T-cell (primary cell): Measurements from ENCODE around the gene RMDN3. TPM values are rescaled to one million over a fixed set of nuclear protein-coding genes. Genes with fewer than 3 reads are reported as not detected.

ENCODE experiments used
- ATAC-seq, 4 experiments: fragments of 200-7000 bp in 3 of 4; fragments of 150-1000 bp in 1 of 4; cut with Tn5 transposase; replicated peaks in 1 of 4; 1 replicate in 3 of 4; 2 replicates in 1 of 4; pipeline ENCODE4 v1.10.0; 2021; ENCODE audit warnings: moderate library complexity in 3 of 4, mild to moderate bottlenecking in 2 of 4, moderate number of reproducible peaks in 1 of 4
- CTCF ChIA-PET, 2 donors: fragments of 300-600 bp; sonication (Branson Sonifier 250); formaldehyde crosslinking; loops; one replicate each; lab custom pipeline; 2022; ENCODE audit warnings: antibody characterized with exemption in 2 of 2; lab: Charles Lee
- POLR2A ChIA-PET, 2 donors: fragments of 300-600 bp; sonication (Branson Sonifier 250); formaldehyde crosslinking; loops; one replicate each; lab custom pipeline; 2022; ENCODE audit warnings: antibody characterized with exemption in 2 of 2; lab: Charles Lee
- DNase-seq, 35 experiments: peaks; one replicate each; pipeline versions ENCODE4 v3.0.0 to v3.0.0-alpha.2; 2013 to 2023
- H3K27ac ChIP-seq: one replicate; pipeline ENCODE4 v1.5.1; 2013; ENCODE audit warnings: low read length
- H3K27me3 ChIP-seq, 2 experiments: replicated peaks in 1 of 2; 1 replicate in 1 of 2; 2 replicates in 1 of 2; pipeline versions ENCODE4 v1.6.1 to v1.7.0; 2013; ENCODE audit warnings: low read length in 1 of 2, mixed read lengths in 1 of 2; ENCODE audit not compliant: control insufficient read depth in 2 of 2, insufficient read depth in 2 of 2; ENCODE audit errors: extremely low read depth in 1 of 2
- H3K36me3 ChIP-seq, 2 donors: 1 replicate in 1 of 2; 2 replicates in 1 of 2; pipeline versions ENCODE4 v1.6.1 to v1.7.0; 2013; ENCODE audit warnings: low read length in 1 of 2; ENCODE audit not compliant: control insufficient read depth in 2 of 2, insufficient read depth in 1 of 2; ENCODE audit errors: extremely low read depth in 1 of 2
- H3K4me1 ChIP-seq, 2 experiments: 1 replicate in 1 of 2; 2 replicates in 1 of 2; pipeline versions ENCODE4 v1.6.1 to v1.7.0; 2013; ENCODE audit warnings: low read length in 2 of 2, mixed read lengths in 1 of 2; ENCODE audit not compliant: insufficient read depth in 2 of 2, control insufficient read depth in 1 of 2; ENCODE audit errors: extremely low read depth in 1 of 2
- H3K4me3 ChIP-seq, 2 donors: 1 replicate in 1 of 2; 2 replicates in 1 of 2; pipeline versions ENCODE4 v1.5.1 to v1.7.0; 2013; ENCODE audit warnings: mild to moderate bottlenecking in 2 of 2, low read length in 1 of 2, moderate library complexity in 1 of 2; ENCODE audit not compliant: control insufficient read depth in 1 of 2; ENCODE audit errors: extremely low read depth in 1 of 2
- H3K9me3 ChIP-seq: 2 replicates; pipeline ENCODE4 v1.7.0; 2013
- H3K27ac Mint-ChIP-seq, 2 donors: one replicate each; pipeline ENCODE4 v1.8.0; 2020 to 2021; ENCODE audit warnings: mild to moderate bottlenecking in 2 of 2, mixed read lengths in 2 of 2
- H3K27me3 Mint-ChIP-seq, 2 donors: one replicate each; pipeline ENCODE4 v1.8.0; 2021 to 2022; ENCODE audit warnings: mixed read lengths in 2 of 2
- H3K36me3 Mint-ChIP-seq: one replicate; pipeline ENCODE4 v1.8.0; 2021; ENCODE audit warnings: mixed read lengths
- H3K4me1 Mint-ChIP-seq, 3 donors: one replicate each; pipeline ENCODE4 v1.8.0; 2020 to 2022; ENCODE audit warnings: mixed read lengths in 3 of 3, mild to moderate bottlenecking in 1 of 3
- H3K4me3 Mint-ChIP-seq, 3 donors: one replicate each; pipeline ENCODE4 v1.8.0; 2020 to 2022; ENCODE audit warnings: mild to moderate bottlenecking in 3 of 3, mixed read lengths in 3 of 3, moderate library complexity in 3 of 3
- H3K9me3 Mint-ChIP-seq, 3 donors: one replicate each; pipeline ENCODE4 v1.8.0; 2020 to 2022; ENCODE audit warnings: mixed read lengths in 3 of 3
- WGBS: methylation state at CpG from one replicate; pipeline ENCODE4 v1.1.5; 2013; ENCODE audit warnings: missing lambda C conversion rate; ENCODE audit not compliant: insufficient coverage; 5-methylcytosine and 5-hydroxymethylcytosine counted together
- total RNA-seq, 35 experiments: library from RNA in 6 of 35; stranded (reverse) in 6 of 35; fragments of 120-200 nt in 1 of 35; gene quantifications; one replicate each; pipeline versions ENCODE4 v1.2.1 to v1.2.4 and lab custom pipeline; 2013 to 2026

The RMDN3 gene
- 10 to 100 TPM; 23.9 to 32.3 (median 26.9) TPM for total RNA-seq
- total RNA-seq (2013), result 20.1 TPM
- 20.9 to 80.4 (median 32.7) reads per million in 29 experiments for total RNA-seq (lab: John Stamatoyannopoulos, UW)

- Mint-ChIP-seq H3K36me3 (peaks cover 14% of the 10 kb centered on the region), H3K4me3 (peak within 1 kb of the TSS; percentile 89 to 95 (median 90)), H3K9me3 (no peaks in the 10 kb centered on the region), H3K27ac (peak within 1 kb of the TSS; percentile 91 to 97), H3K4me1 (peaks cover 26 to 35% (median 34%) of the 10 kb centered on the region in 3 donors), H3K27me3 (no peaks in the 10 kb centered on the region)
- ATAC-seq (peak; percentile 96 to 98 (median 97)), DNase-seq (peak; percentile 83 to 97 (median 91))
- H3K4me3 ChIP-seq, result peak within 1 kb of the TSS; percentile 83 to 94
- H3K27ac ChIP-seq, result peak within 1 kb of the TSS; percentile 72
- CTCF ChIA-PET, result interaction anchor here in 1 of 2 donors (0.6 kb wide), 1 partner anchor 103 kb away, joined by 3 read pairs; no protein-coding TSS in a partner anchor
- no peaks in the 10 kb centered on the region for H3K27me3 ChIP-seq
- peaks cover 0 to 32% of the 10 kb centered on the region in 2 donors for H3K36me3 ChIP-seq
- POLR2A ChIA-PET, result no interaction called here
- under 1% methylated on average over 52 of the region's 66 CpGs for WGBS
- peaks cover 4 to 30% of the 10 kb centered on the region in 2 experiments for H3K4me1 ChIP-seq
- no peaks in the 10 kb centered on the region for H3K9me3 ChIP-seq
Observed at GRCh38 chr15:40754883-40755811, at the start of gene RMDN3. TSS of gene RMDN3 (minus strand) at chr15:40755254. CDS start at chr15:40754783, 471 bp downstream.

- Mint-ChIP-seq H3K9me3 (no peaks in the 10 kb centered on the region), H3K4me1 (peaks cover 41 to 49% (median 44%) of the 10 kb centered on the region in 3 donors), H3K36me3 (peaks cover 20% of the 10 kb centered on the region), H3K27me3 (no peaks in the 10 kb centered on the region), H3K4me3 (no peak overlapping the region), H3K27ac (no peak overlapping the region)
- no peak for ATAC-seq
- Histone ChIP-seq H3K27me3 (no peaks in the 10 kb centered on the region), H3K36me3 (peaks cover 9 to 10% of the 10 kb centered on the region in 2 donors), H3K9me3 (no peaks in the 10 kb centered on the region), H3K4me3 (no peak overlapping the region), H3K4me1 (peaks cover 14 to 22% of the 10 kb centered on the region in 2 experiments), H3K27ac (no peak overlapping the region)
- 75% methylated on average over 1 of the region's 1 CpG for WGBS
- POLR2A ChIA-PET, result interaction anchor here (0.6 to 0.7 kb wide), 3 partner anchors 209 to 993 kb away, joined by 3 to 9 read pairs (median 4); no protein-coding TSS in a partner anchor
- CTCF ChIA-PET, result interaction anchor here (0.6 kb wide), 3 partner anchors 17 to 388 kb away, joined by 3 to 6 read pairs (median 3); no protein-coding TSS in a partner anchor
- DNase-seq, result no peak
Observed at GRCh38 chr15:40803688-40804087, 48.6 kb upstream of the RMDN3 start.

- H3K36me3 Mint-ChIP-seq, result peaks cover 26% of the 10 kb centered on the region
- CTCF ChIA-PET, result interaction anchor here in 1 of 2 donors (0.7 kb wide), 1 partner anchor 34 kb away, joined by 8 read pairs; no protein-coding TSS in a partner anchor
- no peak for ATAC-seq
Observed at GRCh38 chr15:40803076-40803475, 48.0 kb upstream of the RMDN3 start.

GRCh38 chr15:40799523-40799922, 44.5 kb upstream of the RMDN3 start:
- H3K4me3 ChIP-seq, result no peak overlapping the region
- H3K4me1 Mint-ChIP-seq, result peaks cover 38 to 49% (median 44%) of the 10 kb centered on the region in 3 donors
- peaks cover 34% of the 10 kb centered on the region for H3K36me3 Mint-ChIP-seq
- no peak overlapping the region for H3K27ac Mint-ChIP-seq
- ATAC-seq (no peak), DNase-seq (no peak)
- 100% methylated on average over 1 of the region's 3 CpGs for WGBS
- CTCF ChIA-PET, result interaction anchor here in 1 of 2 donors (0.7 kb wide), 1 partner anchor 208 kb away, joined by 3 read pairs; no protein-coding TSS in a partner anchor
- H3K4me1 ChIP-seq, result no peaks in the 10 kb centered on the region
- no peak overlapping the region for H3K27ac ChIP-seq
- H3K27me3 ChIP-seq, result no peaks in the 10 kb centered on the region
- no peak overlapping the region for H3K4me3 Mint-ChIP-seq
- H3K9me3 Mint-ChIP-seq, result no peaks in the 10 kb centered on the region
- POLR2A ChIA-PET, result interaction anchor here in 1 of 2 donors (0.7 kb wide), 1 partner anchor 72 kb away, joined by 15 read pairs; no protein-coding TSS in a partner anchor
- peaks cover 10 to 12% of the 10 kb centered on the region in 2 donors for H3K36me3 ChIP-seq
- no peaks in the 10 kb centered on the region for H3K27me3 Mint-ChIP-seq
- no peaks in the 10 kb centered on the region for H3K9me3 ChIP-seq

More at GRCh38 chr15:40803076-40803475, 48.0 kb upstream of the RMDN3 start:
- H3K9me3 Mint-ChIP-seq, result no peaks in the 10 kb centered on the region
- H3K4me1 ChIP-seq, result peaks cover 11 to 16% of the 10 kb centered on the region in 2 experiments
- WGBS, result 100% methylated on average over 1 of the region's 2 CpGs
- H3K27me3 Mint-ChIP-seq, result no peaks in the 10 kb centered on the region
- no peak overlapping the region for H3K27ac Mint-ChIP-seq
- no peak overlapping the region for H3K27ac ChIP-seq
- POLR2A ChIA-PET, result interaction anchor here in 1 of 2 donors (0.7 kb wide), 1 partner anchor 35 kb away, joined by 18 read pairs; no protein-coding TSS in a partner anchor
- no peak for DNase-seq
- no peaks in the 10 kb centered on the region for H3K27me3 ChIP-seq
- H3K4me3 Mint-ChIP-seq, result no peak overlapping the region
- H3K4me3 ChIP-seq, result no peak overlapping the region
- peaks cover 42 to 51% (median 43%) of the 10 kb centered on the region in 3 donors for H3K4me1 Mint-ChIP-seq
- no peaks in the 10 kb centered on the region for H3K9me3 ChIP-seq
- peaks cover 9 to 10% of the 10 kb centered on the region in 2 donors for H3K36me3 ChIP-seq

- Mint-ChIP-seq H3K4me3 (no peak overlapping the region), H3K27ac (no peak overlapping the region), H3K27me3 (no peaks in the 10 kb centered on the region), H3K4me1 (peaks cover 24 to 38% (median 34%) of the 10 kb centered on the region in 3 donors), H3K36me3 (peaks cover 44% of the 10 kb centered on the region), H3K9me3 (no peaks in the 10 kb centered on the region)
- no peaks in the 10 kb centered on the region for H3K27me3 ChIP-seq
- H3K27ac ChIP-seq, result no peak overlapping the region
- ChIA-PET POLR2A (interaction anchor here in 1 of 2 donors (0.7 kb wide), 1 partner anchor 25 kb away, joined by 8 read pairs; no protein-coding TSS in a partner anchor), CTCF (interaction anchor here (0.7 to 0.9 kb wide), 2 partner anchors 44 to 62 kb away, joined by 3 to 15 read pairs; no protein-coding TSS in a partner anchor)
- no peak overlapping the region for H3K4me3 ChIP-seq
- no peaks in the 10 kb centered on the region for H3K4me1 ChIP-seq
- WGBS, result no CpG with 5 or more reads among the region's 5 CpGs
- H3K36me3 ChIP-seq, result peaks cover under 1 to 20% of the 10 kb centered on the region in 2 donors
- ATAC-seq, result no peak
- H3K9me3 ChIP-seq, result no peaks in the 10 kb centered on the region
- no peak for DNase-seq
Observed at GRCh38 chr15:40796512-40796911, 41.5 kb upstream of the RMDN3 start.

GRCh38 chr15:40796041-40796440, 41.0 kb upstream of the RMDN3 start:
- Mint-ChIP-seq H3K4me3 (no peak overlapping the region), H3K27ac (no peak overlapping the region), H3K4me1 (peaks cover 22 to 35% (median 29%) of the 10 kb centered on the region in 3 donors), H3K27me3 (no peaks in the 10 kb centered on the region), H3K9me3 (no peaks in the 10 kb centered on the region), H3K36me3 (peaks cover 41% of the 10 kb centered on the region)
- Histone ChIP-seq H3K36me3 (peaks cover 0 to 21% of the 10 kb centered on the region in 2 donors), H3K27ac (no peak overlapping the region), H3K4me3 (no peak overlapping the region), H3K9me3 (no peaks in the 10 kb centered on the region), H3K27me3 (no peaks in the 10 kb centered on the region), H3K4me1 (no peaks in the 10 kb centered on the region)
- ATAC-seq, result no peak
- 100% methylated on average over 1 of the region's 2 CpGs for WGBS
- ChIA-PET CTCF (no interaction called here), POLR2A (no interaction called here)
- DNase-seq, result no peak
